Upper lobe of left lung (tissue), 4 donors: ENCODE data around the gene SPATA24.

Source experiments
- EP300 ChIP-seq, 4 donors: sonication (generic); formaldehyde crosslinking; IDR thresholded peaks; one replicate each; pipeline ENCODE4 v1.5.1; 2017; ENCODE audit warnings: antibody characterized with exemption in 4 of 4, control low read depth in 2 of 4
- TF ChIP-seq, protein P1 (sequence below), 6 experiments: fragments of 450-650 bp in 4 of 6; fragments of 200-600 bp in 2 of 6; sonication (generic) in 2 of 6; IDR thresholded peaks; one replicate each; pipeline ENCODE4 v1.5.1; 2016 to 2019; ENCODE audit warnings: antibody characterized with exemption in 6 of 6

DNA sequence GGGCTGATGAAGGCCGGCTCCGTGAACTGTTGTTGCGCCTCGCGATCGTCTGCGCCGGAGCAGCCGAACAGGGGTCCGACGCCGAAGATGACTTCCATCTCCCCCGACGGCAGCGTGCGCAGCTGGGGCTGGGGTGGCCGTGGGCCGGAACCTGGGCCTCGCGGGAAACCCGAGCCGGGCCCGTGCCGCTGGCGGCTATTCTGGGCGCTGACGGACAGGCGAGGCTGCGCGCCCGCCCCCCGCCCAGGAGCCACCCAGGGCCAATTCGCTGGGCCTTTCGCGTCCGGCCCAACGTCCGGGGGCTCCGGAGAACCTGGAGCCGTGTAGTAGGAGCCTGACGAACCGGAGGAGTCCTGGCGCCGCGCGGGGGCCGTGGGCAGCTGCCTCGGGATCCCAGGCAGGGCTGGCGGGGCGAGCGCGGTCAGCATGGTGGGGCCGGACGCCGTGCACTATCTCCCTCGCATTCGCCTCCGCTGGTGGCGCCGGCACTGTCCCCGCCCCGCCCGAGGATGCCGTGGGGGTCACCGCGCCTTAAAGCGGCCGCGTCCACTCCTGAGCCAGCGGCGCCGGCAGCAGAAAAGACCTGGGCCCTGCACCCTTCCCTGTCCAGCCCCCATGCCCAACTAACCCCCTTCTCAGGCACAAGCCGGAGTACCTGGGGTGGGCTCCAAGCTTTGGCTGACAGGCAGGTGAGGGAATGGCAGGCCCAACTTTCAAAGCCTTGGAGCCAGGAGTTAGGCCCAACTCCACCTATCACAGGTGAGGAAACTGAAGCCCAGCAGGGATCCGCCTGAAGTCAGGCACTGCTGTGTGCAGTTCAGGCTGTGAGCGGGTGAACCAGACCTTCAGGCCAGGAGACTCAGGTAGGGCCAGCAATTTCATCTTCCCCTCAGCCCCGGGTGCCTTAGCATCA, 9.0 kb downstream of the SPATA24 start, which contains the start of gene PROB1:
- TF ChIP-seq EP300 (IDR thresholded peaks at IDR 0.05), result no peak
- TF ChIP-seq, protein P1, sequence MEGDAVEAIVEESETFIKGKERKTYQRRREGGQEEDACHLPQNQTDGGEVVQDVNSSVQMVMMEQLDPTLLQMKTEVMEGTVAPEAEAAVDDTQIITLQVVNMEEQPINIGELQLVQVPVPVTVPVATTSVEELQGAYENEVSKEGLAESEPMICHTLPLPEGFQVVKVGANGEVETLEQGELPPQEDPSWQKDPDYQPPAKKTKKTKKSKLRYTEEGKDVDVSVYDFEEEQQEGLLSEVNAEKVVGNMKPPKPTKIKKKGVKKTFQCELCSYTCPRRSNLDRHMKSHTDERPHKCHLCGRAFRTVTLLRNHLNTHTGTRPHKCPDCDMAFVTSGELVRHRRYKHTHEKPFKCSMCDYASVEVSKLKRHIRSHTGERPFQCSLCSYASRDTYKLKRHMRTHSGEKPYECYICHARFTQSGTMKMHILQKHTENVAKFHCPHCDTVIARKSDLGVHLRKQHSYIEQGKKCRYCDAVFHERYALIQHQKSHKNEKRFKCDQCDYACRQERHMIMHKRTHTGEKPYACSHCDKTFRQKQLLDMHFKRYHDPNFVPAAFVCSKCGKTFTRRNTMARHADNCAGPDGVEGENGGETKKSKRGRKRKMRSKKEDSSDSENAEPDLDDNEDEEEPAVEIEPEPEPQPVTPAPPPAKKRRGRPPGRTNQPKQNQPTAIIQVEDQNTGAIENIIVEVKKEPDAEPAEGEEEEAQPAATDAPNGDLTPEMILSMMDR (IDR thresholded peaks at IDR 0.05), result no peak
